HepG2 (cell line): Measurements from ENCODE around the gene IKZF3. TPM values are rescaled to one million over a fixed set of nuclear protein-coding genes. Genes with fewer than 3 reads are reported as not detected.

ENCODE experiments used
- ARNTL ChIP-seq: sonication (generic); formaldehyde crosslinking; IDR thresholded peaks from 2 replicates; pipeline ENCODE4 v1.4.0; 2020; ENCODE audit warnings: mild to moderate bottlenecking, missing genetic modification reagents
- DMAP1 ChIP-seq: IDR thresholded peaks from 2 replicates; pipeline ENCODE4 v1.6.1; 2016
- FOXC1 ChIP-seq: sonication (generic); formaldehyde crosslinking; IDR thresholded peaks from 2 replicates; pipeline ENCODE4 v1.8.0; 2022; ENCODE audit warnings: mild to moderate bottlenecking, missing genetic modification reagents, borderline replicate concordance
- NFKBIZ ChIP-seq: IDR thresholded peaks from 2 replicates; pipeline ENCODE4 v1.6.1; 2018; ENCODE audit warnings: missing genetic modification reagents, missing compliant biosample characterization
- SNAI1 ChIP-seq: sonication (generic); formaldehyde crosslinking; IDR thresholded peaks from 2 replicates; pipeline ENCODE4 v1.5.0; 2020; ENCODE audit warnings: mild to moderate bottlenecking, missing genetic modification reagents, borderline replicate concordance
- SP5 ChIP-seq: IDR thresholded peaks from 2 replicates; pipeline ENCODE4 v1.6.1; 2016; ENCODE audit warnings: low read depth, borderline replicate concordance
- THAP11 ChIP-seq: IDR thresholded peaks from 2 replicates; pipeline ENCODE4 v1.6.1; 2016; ENCODE audit warnings: missing biosample characterization, missing genetic modification reagents
- ZFP36L2 ChIP-seq: sonication (generic); formaldehyde crosslinking; IDR thresholded peaks from 2 replicates; pipeline ENCODE4 v1.4.0; 2020; ENCODE audit warnings: missing genetic modification reagents
- ZNF138 ChIP-seq: sonication (generic); formaldehyde crosslinking; IDR thresholded peaks from 2 replicates; pipeline ENCODE4 v1.5.0; 2020; ENCODE audit warnings: mild to moderate bottlenecking, low read depth, missing genetic modification reagents
- ZNF235 ChIP-seq: sonication (generic); formaldehyde crosslinking; IDR thresholded peaks from 2 replicates; pipeline ENCODE4 v1.8.1; 2023; ENCODE audit warnings: mild to moderate bottlenecking, missing genetic modification reagents, borderline replicate concordance
- ZNF253 ChIP-seq: sonication (generic); formaldehyde crosslinking; IDR thresholded peaks from 2 replicates; pipeline ENCODE4 v1.8.0; 2022; ENCODE audit warnings: mild to moderate bottlenecking, missing genetic modification reagents, borderline replicate concordance
- ZNF441 ChIP-seq: sonication (generic); formaldehyde crosslinking; IDR thresholded peaks from 2 replicates; pipeline ENCODE4 v1.7.0; 2021; ENCODE audit warnings: missing genetic modification reagents, borderline replicate concordance
- ZNF460 ChIP-seq: sonication (generic); formaldehyde crosslinking; IDR thresholded peaks from 2 replicates; pipeline ENCODE4 v1.5.1; 2020; ENCODE audit warnings: missing genetic modification reagents, mild to moderate bottlenecking, borderline replicate concordance
- ZNF644 ChIP-seq: IDR thresholded peaks from 2 replicates; pipeline ENCODE4 v1.6.1; 2016; ENCODE audit warnings: low read depth
- ZNF703 ChIP-seq: sonication (generic); formaldehyde crosslinking; IDR thresholded peaks from 2 replicates; pipeline ENCODE4 v1.5.1; 2020; ENCODE audit warnings: missing genetic modification reagents, mild to moderate bottlenecking, moderate library complexity, borderline replicate concordance
- ZNF737 ChIP-seq: sonication (generic); formaldehyde crosslinking; IDR thresholded peaks from 2 replicates; pipeline ENCODE4 v1.5.0; 2020; ENCODE audit warnings: missing genetic modification reagents, mild to moderate bottlenecking, borderline replicate concordance
- ZNF772 ChIP-seq: sonication (generic); formaldehyde crosslinking; IDR thresholded peaks from 2 replicates; pipeline ENCODE4 v1.5.0; 2020; ENCODE audit warnings: mild to moderate bottlenecking, missing genetic modification reagents
- ZNF775 ChIP-seq: sonication (generic); formaldehyde crosslinking; IDR thresholded peaks from 2 replicates; pipeline ENCODE4 v1.4.0; 2020; ENCODE audit warnings: missing genetic modification reagents, mild to moderate bottlenecking, moderate library complexity, borderline replicate concordance
- ZNF841 ChIP-seq: sonication (generic); formaldehyde crosslinking; IDR thresholded peaks from 2 replicates; pipeline ENCODE4 v1.8.1; 2023; ENCODE audit warnings: missing genetic modification reagents, borderline replicate concordance
- polyA plus RNA-seq, 8 experiments: library from polyadenylated mRNA; depleted of rRNA in 3 of 8; stranded (reverse) in 7 of 8; unstranded in 1 of 8; fragments of >200 nt; fragmentation: Illumina TruSeq in 4 of 8; extraction: Trizol in 4 of 8; gene quantifications; 2 replicates each; pipeline versions ENCODE4 v1.2.1 to v1.2.3, GENCODE V29; 2011 to 2016; ENCODE audit warnings: low read depth in 4 of 8, missing spikeins in 1 of 8, mixed read lengths in 1 of 8; ENCODE audit not compliant: insufficient read depth in 1 of 8
- total RNA-seq, 5 experiments: library from RNA; depleted of rRNA; stranded (reverse); fragments of >200 nt; fragmentation: Illumina TruSeq; extraction: Trizol; gene quantifications; 2 replicates each; pipeline ENCODE4 v1.2.3, GENCODE V29; 2016; ENCODE audit warnings: low read depth in 1 of 5
- TF ChIP-seq, protein P1 (sequence below): sonication (generic); formaldehyde crosslinking; IDR thresholded peaks from 2 replicates; pipeline ENCODE4 v1.4.0; 2020; ENCODE audit warnings: mild to moderate bottlenecking, low read depth, missing genetic modification reagents
- TF ChIP-seq, protein P2 (sequence below): sonication (generic); formaldehyde crosslinking; IDR thresholded peaks from 2 replicates; pipeline ENCODE4 v1.5.0; 2020; ENCODE audit warnings: missing genetic modification reagents
- TF ChIP-seq, protein P3 (sequence below): sonication (generic); formaldehyde crosslinking; IDR thresholded peaks from 2 replicates; pipeline ENCODE4 v1.8.1; 2023; ENCODE audit warnings: mild to moderate bottlenecking, inconsistent platforms, moderate library complexity, missing genetic modification reagents, borderline replicate concordance
- TF ChIP-seq, protein P4 (sequence below): sonication (generic); formaldehyde crosslinking; IDR thresholded peaks from 2 replicates; pipeline ENCODE4 v1.4.0; 2020; ENCODE audit warnings: missing genetic modification reagents, mild to moderate bottlenecking, borderline replicate concordance

IKZF3 gene
- total and polyA plus RNA-seq, 2 of the 13 experiments (the other 11 are each of a cell fraction or from before 2014, with no cell fraction given) = not detected

GRCh38 chr17:39863918-39864746, at the start of gene IKZF3 (continued):
- TF ChIP-seq, protein P1, sequence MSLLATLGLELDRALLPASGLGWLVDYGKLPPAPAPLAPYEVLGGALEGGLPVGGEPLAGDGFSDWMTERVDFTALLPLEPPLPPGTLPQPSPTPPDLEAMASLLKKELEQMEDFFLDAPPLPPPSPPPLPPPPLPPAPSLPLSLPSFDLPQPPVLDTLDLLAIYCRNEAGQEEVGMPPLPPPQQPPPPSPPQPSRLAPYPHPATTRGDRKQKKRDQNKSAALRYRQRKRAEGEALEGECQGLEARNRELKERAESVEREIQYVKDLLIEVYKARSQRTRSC (CRISPR knock-in tag) = peak; percentile 80; the same call in 1 of the 2 replicates
- TF ChIP-seq ARNTL (CRISPR knock-in tag) = peak; percentile 94
- TF ChIP-seq SNAI1 (CRISPR knock-in tag) = peak; percentile 86; the same call in 1 of the 2 replicates
- TF ChIP-seq DMAP1 (CRISPR knock-in tag) = peak; percentile 50; the same call in 1 of the 2 replicates
- TF ChIP-seq THAP11 = peak; percentile 67
- peak; percentile 90 for TF ChIP-seq ZNF841 (CRISPR knock-in tag)
- TF ChIP-seq, protein P2, sequence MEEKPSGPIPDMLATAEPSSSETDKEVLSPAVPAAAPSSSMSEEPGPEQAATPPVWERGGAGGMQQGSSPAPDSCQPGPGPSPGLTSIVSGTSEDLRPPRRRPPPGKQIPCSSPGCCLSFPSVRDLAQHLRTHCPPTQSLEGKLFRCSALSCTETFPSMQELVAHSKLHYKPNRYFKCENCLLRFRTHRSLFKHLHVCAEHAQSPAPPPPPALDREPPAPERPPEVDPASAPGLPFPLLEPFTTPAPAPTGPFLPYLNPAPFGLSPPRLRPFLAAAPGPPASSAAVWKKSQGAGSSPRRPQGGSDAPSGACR (CRISPR knock-in tag) = peak; percentile 90; the same call in 1 of the 2 replicates
- TF ChIP-seq NFKBIZ (CRISPR knock-in tag) = peak; percentile 94
- peak; percentile 99 for TF ChIP-seq ZNF235 (CRISPR knock-in tag)
- peak; percentile 99 for TF ChIP-seq FOXC1 (CRISPR knock-in tag)
- TF ChIP-seq SP5 (CRISPR knock-in tag) = peak; percentile 37; the same call in 1 of the 2 replicates
- TF ChIP-seq ZNF138 (CRISPR knock-in tag) = peak; percentile 82; the same call in 1 of the 2 replicates
- no peak for TF ChIP-seq ZNF775 (CRISPR knock-in tag)
- no peak for TF ChIP-seq ZNF644 (CRISPR knock-in tag)
- TF ChIP-seq ZNF253 (CRISPR knock-in tag) = peak; percentile 98
- peak; percentile 97 for TF ChIP-seq ZNF441 (CRISPR knock-in tag)
- peak; percentile 71; the same call in 1 of the 2 replicates for TF ChIP-seq ZFP36L2 (CRISPR knock-in tag)
- TF ChIP-seq ZNF703 (CRISPR knock-in tag) = peak; percentile 96
- TF ChIP-seq, protein P3, sequence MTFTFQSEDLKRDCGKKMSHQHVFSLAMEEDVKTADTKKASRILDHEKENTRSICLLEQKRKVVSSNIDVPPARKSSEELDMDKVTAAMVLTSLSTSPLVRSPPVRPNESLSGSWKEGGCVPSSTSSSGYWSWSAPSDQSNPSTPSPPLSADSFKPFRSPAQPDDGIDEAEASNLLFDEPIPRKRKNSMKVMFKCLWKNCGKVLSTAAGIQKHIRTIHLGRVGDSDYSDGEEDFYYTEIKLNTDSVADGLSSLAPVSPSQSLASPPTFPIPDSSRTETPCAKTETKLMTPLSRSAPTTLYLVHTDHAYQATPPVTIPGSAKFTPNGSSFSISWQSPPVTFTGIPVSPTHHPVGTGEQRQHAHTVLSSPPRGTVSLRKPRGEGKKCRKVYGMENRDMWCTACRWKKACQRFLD (CRISPR knock-in tag) = peak; percentile 99
- TF ChIP-seq ZNF737 (CRISPR knock-in tag) = no peak
- peak; percentile 98 for TF ChIP-seq ZNF772 (CRISPR knock-in tag)
- no peak for TF ChIP-seq ZNF460 (CRISPR knock-in tag)
- TF ChIP-seq, protein P4, sequence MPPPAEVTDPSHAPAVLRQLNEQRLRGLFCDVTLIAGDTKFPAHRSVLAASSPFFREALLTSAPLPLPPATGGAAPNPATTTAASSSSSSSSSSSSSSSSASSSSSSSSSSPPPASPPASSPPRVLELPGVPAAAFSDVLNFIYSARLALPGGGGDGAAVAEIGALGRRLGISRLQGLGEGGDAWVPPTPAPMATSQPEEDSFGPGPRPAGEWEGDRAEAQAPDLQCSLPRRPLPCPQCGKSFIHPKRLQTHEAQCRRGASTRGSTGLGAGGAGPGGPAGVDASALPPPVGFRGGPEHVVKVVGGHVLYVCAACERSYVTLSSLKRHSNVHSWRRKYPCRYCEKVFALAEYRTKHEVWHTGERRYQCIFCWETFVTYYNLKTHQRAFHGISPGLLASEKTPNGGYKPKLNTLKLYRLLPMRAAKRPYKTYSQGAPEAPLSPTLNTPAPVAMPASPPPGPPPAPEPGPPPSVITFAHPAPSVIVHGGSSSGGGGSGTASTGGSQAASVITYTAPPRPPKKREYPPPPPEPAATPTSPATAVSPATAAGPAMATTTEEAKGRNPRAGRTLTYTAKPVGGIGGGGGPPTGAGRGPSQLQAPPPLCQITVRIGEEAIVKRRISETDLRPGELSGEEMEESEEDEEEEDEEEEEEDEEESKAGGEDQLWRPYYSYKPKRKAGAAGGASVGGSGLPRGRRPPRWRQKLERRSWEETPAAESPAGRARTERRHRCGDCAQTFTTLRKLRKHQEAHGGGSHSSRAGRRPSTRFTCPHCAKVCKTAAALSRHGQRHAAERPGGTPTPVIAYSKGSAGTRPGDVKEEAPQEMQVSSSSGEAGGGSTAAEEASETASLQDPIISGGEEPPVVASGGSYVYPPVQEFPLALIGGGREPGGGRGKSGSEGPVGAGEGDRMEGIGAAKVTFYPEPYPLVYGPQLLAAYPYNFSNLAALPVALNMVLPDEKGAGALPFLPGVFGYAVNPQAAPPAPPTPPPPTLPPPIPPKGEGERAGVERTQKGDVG (CRISPR knock-in tag) = peak; percentile 76; the same call in 1 of the 2 replicates
